ENCODE measurements around the gene ARPC5.

DNA sequence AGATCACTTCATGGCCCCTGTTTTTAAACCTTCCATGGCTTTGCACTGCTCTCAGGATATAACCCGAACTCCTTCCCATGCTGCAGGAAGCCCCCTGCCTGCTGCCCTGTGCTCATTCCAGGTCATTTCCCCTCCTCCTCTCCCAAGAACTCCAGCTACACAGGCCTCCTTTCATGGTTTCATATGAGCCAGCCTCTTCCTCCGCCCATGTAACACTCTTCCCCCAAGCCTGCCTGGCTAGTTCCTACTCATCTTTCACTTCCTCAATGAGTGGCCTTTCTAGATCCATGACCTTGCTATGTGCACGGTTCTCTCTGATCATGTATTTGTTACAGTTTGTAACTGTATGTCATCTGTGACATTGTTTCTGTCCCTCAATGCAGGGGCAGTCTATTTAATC lies 42.2 kb downstream of the ARPC5 start:
- TF ChIP-seq, protein P1, sequence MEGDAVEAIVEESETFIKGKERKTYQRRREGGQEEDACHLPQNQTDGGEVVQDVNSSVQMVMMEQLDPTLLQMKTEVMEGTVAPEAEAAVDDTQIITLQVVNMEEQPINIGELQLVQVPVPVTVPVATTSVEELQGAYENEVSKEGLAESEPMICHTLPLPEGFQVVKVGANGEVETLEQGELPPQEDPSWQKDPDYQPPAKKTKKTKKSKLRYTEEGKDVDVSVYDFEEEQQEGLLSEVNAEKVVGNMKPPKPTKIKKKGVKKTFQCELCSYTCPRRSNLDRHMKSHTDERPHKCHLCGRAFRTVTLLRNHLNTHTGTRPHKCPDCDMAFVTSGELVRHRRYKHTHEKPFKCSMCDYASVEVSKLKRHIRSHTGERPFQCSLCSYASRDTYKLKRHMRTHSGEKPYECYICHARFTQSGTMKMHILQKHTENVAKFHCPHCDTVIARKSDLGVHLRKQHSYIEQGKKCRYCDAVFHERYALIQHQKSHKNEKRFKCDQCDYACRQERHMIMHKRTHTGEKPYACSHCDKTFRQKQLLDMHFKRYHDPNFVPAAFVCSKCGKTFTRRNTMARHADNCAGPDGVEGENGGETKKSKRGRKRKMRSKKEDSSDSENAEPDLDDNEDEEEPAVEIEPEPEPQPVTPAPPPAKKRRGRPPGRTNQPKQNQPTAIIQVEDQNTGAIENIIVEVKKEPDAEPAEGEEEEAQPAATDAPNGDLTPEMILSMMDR (conservative IDR thresholded peaks at IDR 0.05; ENCODE audit: low read length): no peak
- TF ChIP-seq EZH2phosphoT487 (IDR thresholded peaks at IDR 0.05; ENCODE audit: borderline replicate concordance): no peak
